Left colon (tissue), 2 donors: ENCODE measurements around the gene NTN5. TPM values are rescaled to one million over a fixed set of nuclear protein-coding genes. Genes with fewer than 3 reads are reported as not detected.
"Not testable (repeated sequence)": the region's sequence is repeated elsewhere in the genome, so short reads cannot be mapped to it uniquely, and the experiment has no call there.

Experiments
- ATAC-seq: fragments of 200-7000 bp; cut with Tn5 transposase; one replicate; pipeline ENCODE4 v1.9.1; 2020; ENCODE audit warnings: mild to moderate bottlenecking, moderate library complexity
- DNase-seq, 2 donors: peaks; one replicate each; pipeline ENCODE4 v3.0.0-alpha.2; 2020
- intact Hi-C, 2 donors: fragments of 100-400 bp; cut with DNase I in 1 of 2; cut with micrococcal nuclease in 1 of 2; formaldehyde crosslinking; loops; one replicate each; pipeline versions ENCODE4 v1.11.2 to v1.14.0; 2022; cut with DNase I, micrococcal nuclease
- total RNA-seq, 2 donors: library from RNA; stranded (reverse); fragmentation: NEBNext Ultra II Directional; extraction: Animal tissue kit (Norgen Biotek cat#: 25700); gene quantifications; one replicate each; pipeline ENCODE4 v1.2.1, GENCODE V29; 2021
- donor health status: DM: no; HTN: no; CAD: no.
- donor health status: DM: yes; HTN: yes; CAD: no.

Gene NTN5
- total RNA-seq, 2 donors from 2014 or later = 0.49 to 0.53 TPM

GRCh38 chr19:48635966-48636858 is 36.6 kb downstream of the NTN5 start:
- DNase-seq = peak; percentile 74 to 76
- intact Hi-C loops = no loop called here
- ATAC-seq = no peak

GRCh38 chr19:48635263-48635965 is 37.4 kb downstream of the NTN5 start:
- DNase-seq (peak; percentile 79 to 80), ATAC-seq (peak; percentile 45)
- intact Hi-C loops = no loop called here

- peak; percentile 98 for DNase-seq
- ATAC-seq = peak; percentile 49
- intact Hi-C loops = no loop called here
Measured at GRCh38 chr19:48634424-48635262, 38.2 kb downstream of the NTN5 start.

- ATAC-seq = no peak
- no peak for DNase-seq
- intact Hi-C loops = no loop called here
Measured at GRCh38 chr19:48634036-48634342, 38.8 kb downstream of the NTN5 start.

GRCh38 chr19:48633148-48634035 is 39.4 kb downstream of the NTN5 start:
- DNase-seq (peak; percentile 65 to 86), ATAC-seq (peak; percentile 7)
- intact Hi-C loops = no loop called here

- intact Hi-C loops = no loop called here
- no peak for DNase-seq
- no peak for ATAC-seq
Measured at GRCh38 chr19:48632692-48633147, 40.1 kb downstream of the NTN5 start.

GRCh38 chr19:48632286-48632685 is 40.5 kb downstream of the NTN5 start:
- DNase-seq, intact Hi-C loops, ATAC-seq: not testable (repeated sequence)

GRCh38 chr19:48631225-48631624 is 41.6 kb downstream of the NTN5 start:
- intact Hi-C loops = no loop called here
- DNase-seq (no peak), ATAC-seq (no peak)

GRCh38 chr19:48630296-48631063 is 42.3 kb downstream of the NTN5 start:
- intact Hi-C loops = no loop called here
- DNase-seq = peak; percentile 72 to 81
- ATAC-seq = peak; percentile 17

GRCh38 chr19:48629599-48630295 is 43.1 kb downstream of the NTN5 start:
- ATAC-seq = peak; percentile 60
- intact Hi-C loops = no loop called here
- DNase-seq = peak; percentile 88 to 93

GRCh38 chr19:48629297-48629598 is 43.6 kb downstream of the NTN5 start:
- intact Hi-C loops = no loop called here
- no peak for DNase-seq
- no peak for ATAC-seq

- DNase-seq = peak in 1 of 2 donors; percentile 36
- ATAC-seq = no peak
- intact Hi-C loops = no loop called here
Measured at GRCh38 chr19:48628486-48629296, 44.1 kb downstream of the NTN5 start.

- ATAC-seq (no peak), DNase-seq (no peak)
- intact Hi-C loops = no loop called here
Measured at GRCh38 chr19:48627865-48628314, 44.9 kb downstream of the NTN5 start.

GRCh38 chr19:48627201-48627864 is 45.5 kb downstream of the NTN5 start:
- DNase-seq = peak; percentile 64 to 68
- peak; percentile 39 for ATAC-seq
- intact Hi-C loops = no loop called here

- intact Hi-C loops = no loop called here
- no peak for ATAC-seq
- DNase-seq = peak in 1 of 2 donors; percentile 50
Measured at GRCh38 chr19:48625891-48626327, 46.9 kb downstream of the NTN5 start.
